NT2/D1 (cell line): ENCODE measurements around the gene SUGP2.

Experiments
- YY1 ChIP-seq: IDR thresholded peaks from 2 replicates; pipeline ENCODE4 v1.6.1; 2011; ENCODE audit not compliant: insufficient read length, insufficient read depth
- ZNF274 ChIP-seq: IDR thresholded peaks from 2 replicates; pipeline ENCODE4 v1.6.1; 2011; ENCODE audit warnings: mild to moderate bottlenecking, low read depth, low read length

- TF ChIP-seq YY1 (no peak), ZNF274 (no peak)
These were observed 61.0 kb downstream of the SUGP2 start for GRCh38 chr19:18972301-18972811.
